Measurements from ENCODE around the gene CD44. TPM values are rescaled to one million over a fixed set of nuclear protein-coding genes. Genes with fewer than 3 reads are reported as not detected.

CD44 gene
- total and polyA plus RNA-seq, 12 donors, result 7.0 to 104 (median 25.2) TPM

DNA sequence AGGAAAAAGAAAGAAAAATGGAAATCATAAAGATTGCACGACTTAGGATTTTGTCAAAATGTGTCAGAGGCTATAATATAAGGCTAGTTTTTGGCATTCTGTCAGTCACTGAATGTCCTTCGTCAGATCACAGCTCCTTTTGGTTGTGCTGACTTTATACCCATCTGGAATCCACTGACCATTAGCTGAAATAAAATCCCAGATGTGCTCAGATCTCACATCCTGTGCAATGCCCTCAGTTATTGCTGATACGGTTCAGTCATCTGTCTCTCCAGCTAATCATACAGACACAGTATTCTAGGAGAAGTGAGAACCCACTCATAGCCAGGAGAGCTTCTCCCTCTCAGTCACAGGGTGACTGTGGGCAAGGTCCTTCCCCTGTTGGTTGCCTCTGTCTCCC is 11.5 kb downstream of the CD44 start:
- no peak for DNase-seq
- no peak for ATAC-seq
- Histone ChIP-seq H3K9me3 (peaks cover 0 to 8% (median 0%) of the 10 kb centered on the region in 11 donors), H3K36me3 (peaks cover 0 to 76% (median 0%) of the 10 kb centered on the region in 9 donors), H3K27me3 (no peaks in the 10 kb centered on the region), H3K4me1 (peaks cover 0 to 85% (median 2%) of the 10 kb centered on the region in 9 donors), H3K27ac (no peak overlapping the region), H3K4me3 (no peak overlapping the region)
- TF ChIP-seq CTCF (IDR thresholded peaks at IDR 0.05), result no peak
- WGBS, 2 donors, result 68 to 77% methylated on average over 3 of the region's 3 CpGs
- intact Hi-C loops (cut with DNase I), result no loop called here

- H3K4me1 ChIP-seq, result peaks cover 0 to 85% (median 2%) of the 10 kb centered on the region in 9 donors
- WGBS, 2 donors, result 89 to 90% methylated on average over 1 of the region's 1 CpG
- ATAC-seq (peak in 1 of 8 donors; percentile 35), DNase-seq (no peak)
- TF ChIP-seq CTCF (IDR thresholded peaks at IDR 0.05), result no peak
- H3K27me3 ChIP-seq, result no peaks in the 10 kb centered on the region
- intact Hi-C loops (cut with DNase I), result no loop called here
- H3K27ac ChIP-seq, result peak overlapping the region in 1 of 10 donors; percentile 42
- H3K9me3 ChIP-seq, result peaks cover 0 to 8% (median 0%) of the 10 kb centered on the region in 11 donors
- peaks cover 0 to 75% (median 0%) of the 10 kb centered on the region in 9 donors for H3K36me3 ChIP-seq
- H3K4me3 ChIP-seq, result no peak overlapping the region
These were observed 12.3 kb downstream of the CD44 start for GRCh38 chr11:35151241-35151640.

DNA sequence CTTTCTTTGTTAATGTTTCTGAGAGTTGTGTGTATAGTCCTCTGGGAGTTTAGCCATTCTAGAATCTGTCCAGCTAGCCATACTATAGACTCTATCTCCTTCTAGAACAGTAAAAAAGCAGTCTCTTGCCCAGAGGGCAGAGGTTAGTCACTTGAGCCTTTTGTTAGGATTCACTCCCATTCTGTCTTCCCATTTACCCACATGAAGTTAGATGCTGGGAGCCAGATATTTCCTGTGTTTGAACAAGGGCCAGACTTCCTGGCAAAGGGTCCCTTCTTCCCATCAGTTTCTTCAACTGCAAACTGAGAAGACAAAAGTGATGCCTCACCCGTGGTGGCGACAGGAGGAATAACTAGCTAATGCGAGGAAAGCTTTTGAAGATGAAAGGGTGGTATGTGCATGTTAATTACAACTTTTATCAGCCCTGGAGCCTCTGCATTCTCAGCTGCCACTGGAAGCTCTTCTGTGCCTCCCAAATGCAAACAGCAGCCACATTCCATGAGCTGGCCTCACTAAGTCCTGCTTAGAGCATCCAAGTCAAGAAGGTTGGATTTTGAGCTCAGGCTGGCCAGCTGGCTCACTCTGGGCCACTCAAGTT is 12.8 kb downstream of the CD44 start:
- H3K4me3 ChIP-seq, result no peak overlapping the region
- no peaks in the 10 kb centered on the region for H3K27me3 ChIP-seq
- peaks cover 0 to 75% (median 0%) of the 10 kb centered on the region in 9 donors for H3K36me3 ChIP-seq
- no peak for TF ChIP-seq CTCF (IDR thresholded peaks at IDR 0.05)
- ATAC-seq, result no peak
- peaks cover 0 to 8% (median 0%) of the 10 kb centered on the region in 11 donors for H3K9me3 ChIP-seq
- H3K27ac ChIP-seq, result peak overlapping the region in 1 of 10 donors; percentile 42
- H3K4me1 ChIP-seq, result peaks cover 0 to 85% (median 4%) of the 10 kb centered on the region in 9 donors
- no peak for DNase-seq
- 61 to 67% methylated on average over 3 of the region's 3 CpGs for WGBS, 2 donors
- intact Hi-C loops (cut with DNase I), result loop anchor here in 1 of 10 donors (2.0 kb wide), 1 partner anchor 25 kb away; no protein-coding TSS in a partner anchor

- no peak for TF ChIP-seq CTCF (IDR thresholded peaks at IDR 0.05)
- H3K4me1 ChIP-seq, result peaks cover under 1 to 85% (median 6%) of the 10 kb centered on the region in 9 donors
- H3K36me3 ChIP-seq, result peaks cover 0 to 68% (median 0%) of the 10 kb centered on the region in 9 donors
- no peak for ATAC-seq
- 94 to 97% methylated on average over 3 of the region's 3 CpGs for WGBS, 2 donors
- H3K4me3 ChIP-seq, result no peak overlapping the region
- DNase-seq, result no peak
- intact Hi-C loops (cut with DNase I), result loop anchor here in 1 of 10 donors (2.0 kb wide), 1 partner anchor 26 kb away; no protein-coding TSS in a partner anchor
- H3K27me3 ChIP-seq, result no peaks in the 10 kb centered on the region
- peaks cover 0 to 8% (median 0%) of the 10 kb centered on the region in 11 donors for H3K9me3 ChIP-seq
- no peak overlapping the region for H3K27ac ChIP-seq
These were observed 13.6 kb downstream of the CD44 start for GRCh38 chr11:35152575-35152974.
